ENCODE measurements around the gene ELMO1. TPM values are rescaled to one million over a fixed set of nuclear protein-coding genes. Genes with fewer than 3 reads are reported as not detected.

Gene ELMO1
- total and polyA plus RNA-seq, 2 of the 13 experiments (the other 11 are each of a cell fraction or from before 2014, with no cell fraction given) = 0.11 to 0.17 TPM

DNA sequence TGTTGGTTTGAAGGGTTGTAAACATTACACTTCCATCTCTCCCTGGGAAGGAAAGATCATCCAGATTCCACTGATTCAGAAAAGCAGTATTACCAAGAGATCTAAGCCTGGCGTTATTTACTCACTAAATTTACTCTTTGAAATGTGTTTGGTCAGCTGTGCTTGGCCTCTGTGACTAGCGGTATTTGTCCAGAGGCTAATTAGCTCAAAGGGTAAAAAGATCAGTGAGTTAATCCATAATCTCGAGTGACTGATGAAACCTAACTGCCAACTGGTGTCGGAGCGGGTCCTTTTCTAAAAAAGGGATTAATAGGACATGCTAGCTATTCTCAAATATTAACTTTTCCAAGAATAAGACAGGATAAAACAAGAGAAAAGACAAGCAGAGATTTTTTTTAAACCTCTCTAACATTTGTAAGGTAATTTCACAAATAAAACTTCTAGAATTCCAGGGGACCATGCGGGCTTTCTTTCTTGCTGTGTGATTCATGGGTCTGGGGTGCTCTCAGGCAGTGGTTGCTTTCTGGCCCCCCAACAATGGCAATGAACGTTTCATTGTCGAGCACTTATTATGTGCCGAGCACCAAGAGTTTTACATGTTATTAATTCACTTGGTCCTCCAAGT is 477.0 kb downstream of the ELMO1 start (continued):
- TF ChIP-seq, protein P1, sequence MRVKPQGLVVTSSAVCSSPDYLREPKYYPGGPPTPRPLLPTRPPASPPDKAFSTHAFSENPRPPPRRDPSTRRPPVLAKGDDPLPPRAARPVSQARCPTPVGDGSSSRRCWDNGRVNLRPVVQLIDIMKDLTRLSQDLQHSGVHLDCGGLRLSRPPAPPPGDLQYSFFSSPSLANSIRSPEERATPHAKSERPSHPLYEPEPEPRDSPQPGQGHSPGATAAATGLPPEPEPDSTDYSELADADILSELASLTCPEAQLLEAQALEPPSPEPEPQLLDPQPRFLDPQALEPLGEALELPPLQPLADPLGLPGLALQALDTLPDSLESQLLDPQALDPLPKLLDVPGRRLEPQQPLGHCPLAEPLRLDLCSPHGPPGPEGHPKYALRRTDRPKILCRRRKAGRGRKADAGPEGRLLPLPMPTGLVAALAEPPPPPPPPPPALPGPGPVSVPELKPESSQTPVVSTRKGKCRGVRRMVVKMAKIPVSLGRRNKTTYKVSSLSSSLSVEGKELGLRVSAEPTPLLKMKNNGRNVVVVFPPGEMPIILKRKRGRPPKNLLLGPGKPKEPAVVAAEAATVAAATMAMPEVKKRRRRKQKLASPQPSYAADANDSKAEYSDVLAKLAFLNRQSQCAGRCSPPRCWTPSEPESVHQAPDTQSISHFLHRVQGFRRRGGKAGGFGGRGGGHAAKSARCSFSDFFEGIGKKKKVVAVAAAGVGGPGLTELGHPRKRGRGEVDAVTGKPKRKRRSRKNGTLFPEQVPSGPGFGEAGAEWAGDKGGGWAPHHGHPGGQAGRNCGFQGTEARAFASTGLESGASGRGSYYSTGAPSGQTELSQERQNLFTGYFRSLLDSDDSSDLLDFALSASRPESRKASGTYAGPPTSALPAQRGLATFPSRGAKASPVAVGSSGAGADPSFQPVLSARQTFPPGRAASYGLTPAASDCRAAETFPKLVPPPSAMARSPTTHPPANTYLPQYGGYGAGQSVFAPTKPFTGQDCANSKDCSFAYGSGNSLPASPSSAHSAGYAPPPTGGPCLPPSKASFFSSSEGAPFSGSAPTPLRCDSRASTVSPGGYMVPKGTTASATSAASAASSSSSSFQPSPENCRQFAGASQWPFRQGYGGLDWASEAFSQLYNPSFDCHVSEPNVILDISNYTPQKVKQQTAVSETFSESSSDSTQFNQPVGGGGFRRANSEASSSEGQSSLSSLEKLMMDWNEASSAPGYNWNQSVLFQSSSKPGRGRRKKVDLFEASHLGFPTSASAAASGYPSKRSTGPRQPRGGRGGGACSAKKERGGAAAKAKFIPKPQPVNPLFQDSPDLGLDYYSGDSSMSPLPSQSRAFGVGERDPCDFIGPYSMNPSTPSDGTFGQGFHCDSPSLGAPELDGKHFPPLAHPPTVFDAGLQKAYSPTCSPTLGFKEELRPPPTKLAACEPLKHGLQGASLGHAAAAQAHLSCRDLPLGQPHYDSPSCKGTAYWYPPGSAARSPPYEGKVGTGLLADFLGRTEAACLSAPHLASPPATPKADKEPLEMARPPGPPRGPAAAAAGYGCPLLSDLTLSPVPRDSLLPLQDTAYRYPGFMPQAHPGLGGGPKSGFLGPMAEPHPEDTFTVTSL (CRISPR knock-in tag; IDR thresholded peaks at IDR 0.05; ENCODE audit: borderline replicate concordance) = peak; percentile 97
- TF ChIP-seq ZNF652 (CRISPR knock-in tag; IDR thresholded peaks at IDR 0.05; ENCODE audit: borderline replicate concordance, low read depth) (peak; percentile 67), TCF7 (IDR thresholded peaks at IDR 0.05; ENCODE audit: low read depth) (peak; percentile 100), SRSF9 (IDR thresholded peaks at IDR 0.05; ENCODE audit: borderline replicate concordance, insufficient read depth, low read depth, low read length, poor library complexity, severe bottlenecking) (no peak), ZFP36L1 (CRISPR knock-in tag; IDR thresholded peaks at IDR 0.05) (peak; percentile 45; the same call in 1 of the 2 replicates), ZEB1 (IDR thresholded peaks at IDR 0.05; ENCODE audit: insufficient replicate concordance, low read depth) (peak; percentile 39), TOE1 (CRISPR knock-in tag; IDR thresholded peaks at IDR 0.05) (no peak), RARA (CRISPR knock-in tag; IDR thresholded peaks at IDR 0.05) (peak; percentile 97), BHLHE40 (IDR thresholded peaks at IDR 0.05; ENCODE audit: low read length) (peak; percentile 81), ADNP (CRISPR knock-in tag; IDR thresholded peaks at IDR 0.05) (no peak), RXRB (CRISPR knock-in tag; IDR thresholded peaks at IDR 0.05; ENCODE audit: borderline replicate concordance) (peak; percentile 96), AHR (CRISPR knock-in tag; IDR thresholded peaks at IDR 0.05) (no peak), MYNN (CRISPR knock-in tag; IDR thresholded peaks at IDR 0.05; ENCODE audit: low read depth) (no peak), ZBTB1 (CRISPR knock-in tag; IDR thresholded peaks at IDR 0.05; ENCODE audit: borderline replicate concordance) (no peak), ZBTB7B (CRISPR knock-in tag; IDR thresholded peaks at IDR 0.05) (peak; percentile 57; the same call in 1 of the 2 replicates), FOXA3 (CRISPR knock-in tag; IDR thresholded peaks at IDR 0.05) (peak; percentile 99), ARID2 (CRISPR knock-in tag; IDR thresholded peaks at IDR 0.05; ENCODE audit: borderline replicate concordance) (no peak), NFKB2 (CRISPR knock-in tag; IDR thresholded peaks at IDR 0.05; ENCODE audit: borderline replicate concordance) (no peak), ZNF562 (CRISPR knock-in tag; IDR thresholded peaks at IDR 0.05; ENCODE audit: borderline replicate concordance) (no peak)
- TF ChIP-seq, protein P2, sequence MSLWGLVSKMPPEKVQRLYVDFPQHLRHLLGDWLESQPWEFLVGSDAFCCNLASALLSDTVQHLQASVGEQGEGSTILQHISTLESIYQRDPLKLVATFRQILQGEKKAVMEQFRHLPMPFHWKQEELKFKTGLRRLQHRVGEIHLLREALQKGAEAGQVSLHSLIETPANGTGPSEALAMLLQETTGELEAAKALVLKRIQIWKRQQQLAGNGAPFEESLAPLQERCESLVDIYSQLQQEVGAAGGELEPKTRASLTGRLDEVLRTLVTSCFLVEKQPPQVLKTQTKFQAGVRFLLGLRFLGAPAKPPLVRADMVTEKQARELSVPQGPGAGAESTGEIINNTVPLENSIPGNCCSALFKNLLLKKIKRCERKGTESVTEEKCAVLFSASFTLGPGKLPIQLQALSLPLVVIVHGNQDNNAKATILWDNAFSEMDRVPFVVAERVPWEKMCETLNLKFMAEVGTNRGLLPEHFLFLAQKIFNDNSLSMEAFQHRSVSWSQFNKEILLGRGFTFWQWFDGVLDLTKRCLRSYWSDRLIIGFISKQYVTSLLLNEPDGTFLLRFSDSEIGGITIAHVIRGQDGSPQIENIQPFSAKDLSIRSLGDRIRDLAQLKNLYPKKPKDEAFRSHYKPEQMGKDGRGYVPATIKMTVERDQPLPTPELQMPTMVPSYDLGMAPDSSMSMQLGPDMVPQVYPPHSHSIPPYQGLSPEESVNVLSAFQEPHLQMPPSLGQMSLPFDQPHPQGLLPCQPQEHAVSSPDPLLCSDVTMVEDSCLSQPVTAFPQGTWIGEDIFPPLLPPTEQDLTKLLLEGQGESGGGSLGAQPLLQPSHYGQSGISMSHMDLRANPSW (CRISPR knock-in tag; IDR thresholded peaks at IDR 0.05; ENCODE audit: borderline replicate concordance) = no peak
- TF ChIP-seq, protein P3, sequence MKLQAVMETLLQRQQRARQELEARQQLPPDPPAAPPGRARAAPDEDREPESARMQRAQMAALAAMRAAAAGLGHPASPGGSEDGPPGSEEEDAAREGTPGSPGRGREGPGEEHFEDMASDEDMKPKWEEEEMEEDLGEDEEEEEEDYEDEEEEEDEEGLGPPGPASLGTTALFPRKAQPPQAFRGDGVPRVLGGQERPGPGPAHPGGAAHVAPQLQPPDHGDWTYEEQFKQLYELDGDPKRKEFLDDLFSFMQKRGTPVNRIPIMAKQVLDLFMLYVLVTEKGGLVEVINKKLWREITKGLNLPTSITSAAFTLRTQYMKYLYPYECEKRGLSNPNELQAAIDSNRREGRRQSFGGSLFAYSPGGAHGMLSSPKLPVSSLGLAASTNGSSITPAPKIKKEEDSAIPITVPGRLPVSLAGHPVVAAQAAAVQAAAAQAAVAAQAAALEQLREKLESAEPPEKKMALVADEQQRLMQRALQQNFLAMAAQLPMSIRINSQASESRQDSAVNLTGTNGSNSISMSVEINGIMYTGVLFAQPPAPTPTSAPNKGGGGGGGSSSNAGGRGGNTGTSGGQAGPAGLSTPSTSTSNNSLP (IDR thresholded peaks at IDR 0.05; ENCODE audit: low read depth, low read length) = peak; percentile 99

All from HepG2 (cell line).